Activated naive CD8-positive, alpha-beta T cell (primary cell): ENCODE data around the gene GDI2.
"Not testable (repeated sequence)": the region's sequence is repeated elsewhere in the genome, so short reads cannot be mapped to it uniquely, and the experiment has no call there.

ENCODE experiments used
- H3K27ac Mint-ChIP-seq: one replicate; pipeline ENCODE4 v1.8.0; 2021; ENCODE audit warnings: mixed read lengths
- H3K27me3 Mint-ChIP-seq: one replicate; pipeline ENCODE4 v1.8.0; 2021; ENCODE audit warnings: mixed read lengths
- H3K36me3 Mint-ChIP-seq: one replicate; pipeline ENCODE4 v1.8.0; 2021; ENCODE audit warnings: mixed read lengths
- H3K4me1 Mint-ChIP-seq: one replicate; pipeline ENCODE4 v1.8.0; 2021; ENCODE audit warnings: low read depth, mixed read lengths
- H3K4me3 Mint-ChIP-seq: one replicate; pipeline ENCODE4 v1.8.0; 2021; ENCODE audit warnings: mild to moderate bottlenecking, mixed read lengths
- H3K9me3 Mint-ChIP-seq: one replicate; pipeline ENCODE4 v1.8.0; 2021; ENCODE audit warnings: low read depth, mixed read lengths

The GDI2 gene

GRCh38 chr10:5835446-5836095 lies 22.3 kb upstream of the GDI2 start:
- Mint-ChIP-seq H3K36me3 (no peaks in the 10 kb centered on the region), H3K27me3 (peaks cover 1% of the 10 kb centered on the region), H3K27ac (no peak overlapping the region), H3K4me1 (no peaks in the 10 kb centered on the region), H3K9me3 (no peaks in the 10 kb centered on the region), H3K4me3 (no peak overlapping the region)

- Mint-ChIP-seq H3K27ac (no peak overlapping the region), H3K9me3 (no peaks in the 10 kb centered on the region), H3K36me3 (no peaks in the 10 kb centered on the region), H3K4me3 (no peak overlapping the region), H3K4me1 (no peaks in the 10 kb centered on the region), H3K27me3 (no peaks in the 10 kb centered on the region)
Observed at GRCh38 chr10:5833814-5834213, 20.6 kb upstream of the GDI2 start.

GRCh38 chr10:5832946-5833345 lies 19.7 kb upstream of the GDI2 start:
- Mint-ChIP-seq H3K9me3 (no peaks in the 10 kb centered on the region), H3K27me3 (no peaks in the 10 kb centered on the region), H3K27ac (no peak overlapping the region), H3K36me3 (no peaks in the 10 kb centered on the region), H3K4me3 (no peak overlapping the region), H3K4me1 (no peaks in the 10 kb centered on the region)

- Mint-ChIP-seq H3K27me3 (no peaks in the 10 kb centered on the region), H3K4me3 (no peak overlapping the region), H3K27ac (no peak overlapping the region), H3K36me3 (no peaks in the 10 kb centered on the region), H3K9me3 (no peaks in the 10 kb centered on the region), H3K4me1 (no peaks in the 10 kb centered on the region)
Observed at GRCh38 chr10:5831446-5831782, 18.2 kb upstream of the GDI2 start.

GRCh38 chr10:5830629-5831445 lies 17.6 kb upstream of the GDI2 start:
- H3K4me3 Mint-ChIP-seq = no peak overlapping the region
- no peaks in the 10 kb centered on the region for H3K36me3 Mint-ChIP-seq
- no peaks in the 10 kb centered on the region for H3K27me3 Mint-ChIP-seq
- no peak overlapping the region for H3K27ac Mint-ChIP-seq
- no peaks in the 10 kb centered on the region for H3K9me3 Mint-ChIP-seq
- no peaks in the 10 kb centered on the region for H3K4me1 Mint-ChIP-seq

GRCh38 chr10:5829267-5829666 lies 16.0 kb upstream of the GDI2 start:
- H3K4me1 Mint-ChIP-seq = no peaks in the 10 kb centered on the region
- no peak overlapping the region for H3K27ac Mint-ChIP-seq
- H3K9me3 Mint-ChIP-seq = no peaks in the 10 kb centered on the region
- H3K4me3 Mint-ChIP-seq = no peak overlapping the region
- no peaks in the 10 kb centered on the region for H3K27me3 Mint-ChIP-seq
- H3K36me3 Mint-ChIP-seq = no peaks in the 10 kb centered on the region

- no peak overlapping the region for H3K4me3 Mint-ChIP-seq
- no peaks in the 10 kb centered on the region for H3K9me3 Mint-ChIP-seq
- no peaks in the 10 kb centered on the region for H3K27me3 Mint-ChIP-seq
- no peaks in the 10 kb centered on the region for H3K36me3 Mint-ChIP-seq
- no peak overlapping the region for H3K27ac Mint-ChIP-seq
- no peaks in the 10 kb centered on the region for H3K4me1 Mint-ChIP-seq
Observed at GRCh38 chr10:5828725-5829124, 15.5 kb upstream of the GDI2 start.

GRCh38 chr10:5827841-5828240 lies 14.6 kb upstream of the GDI2 start:
- H3K27ac Mint-ChIP-seq = no peak overlapping the region
- H3K9me3 Mint-ChIP-seq = no peaks in the 10 kb centered on the region
- H3K4me3 Mint-ChIP-seq = no peak overlapping the region
- H3K4me1 Mint-ChIP-seq = no peaks in the 10 kb centered on the region
- no peaks in the 10 kb centered on the region for H3K36me3 Mint-ChIP-seq
- H3K27me3 Mint-ChIP-seq = no peaks in the 10 kb centered on the region

- not testable (repeated sequence) for H3K4me3 Mint-ChIP-seq, H3K4me1 Mint-ChIP-seq, H3K27ac Mint-ChIP-seq, H3K9me3 Mint-ChIP-seq, H3K27me3 Mint-ChIP-seq, H3K36me3 Mint-ChIP-seq
Observed at GRCh38 chr10:5826511-5826910, 13.3 kb upstream of the GDI2 start.

- Mint-ChIP-seq H3K36me3 (no peaks in the 10 kb centered on the region), H3K27ac (no peak overlapping the region), H3K4me1 (peaks cover 48% of the 10 kb centered on the region), H3K9me3 (no peaks in the 10 kb centered on the region), H3K27me3 (no peaks in the 10 kb centered on the region), H3K4me3 (no peak overlapping the region)
Observed at GRCh38 chr10:5818894-5819293, 5.7 kb upstream of the GDI2 start.

- Mint-ChIP-seq H3K27ac (peak overlapping the region; percentile 88), H3K4me1 (peaks cover 48% of the 10 kb centered on the region), H3K36me3 (no peaks in the 10 kb centered on the region), H3K9me3 (no peaks in the 10 kb centered on the region), H3K27me3 (no peaks in the 10 kb centered on the region), H3K4me3 (no peak overlapping the region)
Observed at GRCh38 chr10:5818048-5818331, 4.8 kb upstream of the GDI2 start.

GRCh38 chr10:5817322-5818047 lies 4.3 kb upstream of the GDI2 start:
- peak overlapping the region; percentile 88 for H3K27ac Mint-ChIP-seq
- peaks cover 48% of the 10 kb centered on the region for H3K4me1 Mint-ChIP-seq

GRCh38 chr10:5816170-5816569 lies 2.9 kb upstream of the GDI2 start:
- Mint-ChIP-seq H3K9me3 (no peaks in the 10 kb centered on the region), H3K36me3 (peaks cover 2% of the 10 kb centered on the region), H3K4me3 (no peak overlapping the region), H3K4me1 (peaks cover 57% of the 10 kb centered on the region), H3K27ac (peak overlapping the region; percentile 13), H3K27me3 (no peaks in the 10 kb centered on the region)

More at GRCh38 chr10:5817322-5818047, 4.3 kb upstream of the GDI2 start:
- Mint-ChIP-seq H3K36me3 (no peaks in the 10 kb centered on the region), H3K9me3 (no peaks in the 10 kb centered on the region), H3K27me3 (no peaks in the 10 kb centered on the region), H3K4me3 (peak overlapping the region; percentile 63)

GRCh38 chr10:5814110-5815107 lies 1.2 kb upstream of the GDI2 start:
- no peaks in the 10 kb centered on the region for H3K9me3 Mint-ChIP-seq
- peaks cover 62% of the 10 kb centered on the region for H3K4me1 Mint-ChIP-seq
- peaks cover 7% of the 10 kb centered on the region for H3K36me3 Mint-ChIP-seq
- H3K27me3 Mint-ChIP-seq = no peaks in the 10 kb centered on the region
- peak overlapping the region; percentile 94 for H3K27ac Mint-ChIP-seq
- H3K4me3 Mint-ChIP-seq = peak overlapping the region; percentile 82

GRCh38 chr10:5813091-5813340 lies 218 bp downstream of the GDI2 start:
- H3K9me3 Mint-ChIP-seq = no peaks in the 10 kb centered on the region
- H3K27ac Mint-ChIP-seq = peak overlapping the region; percentile 93
- no peaks in the 10 kb centered on the region for H3K27me3 Mint-ChIP-seq
- H3K4me3 Mint-ChIP-seq = peak overlapping the region; percentile 97
- H3K4me1 Mint-ChIP-seq = peaks cover 68% of the 10 kb centered on the region
- peaks cover 10% of the 10 kb centered on the region for H3K36me3 Mint-ChIP-seq
